CD4-positive, alpha-beta T cell treated with Interferon gamma for 1 hour (primary cell): Measurements from ENCODE around the gene DHPS.
"Not testable (repeated sequence)": the region's sequence is repeated elsewhere in the genome, so short reads cannot be mapped to it uniquely, and the experiment has no call there.

Source experiments
- DNase-seq: peaks from one replicate; pipeline ENCODE4 v3.0.0-alpha.2; 2020

Gene DHPS

DNA sequence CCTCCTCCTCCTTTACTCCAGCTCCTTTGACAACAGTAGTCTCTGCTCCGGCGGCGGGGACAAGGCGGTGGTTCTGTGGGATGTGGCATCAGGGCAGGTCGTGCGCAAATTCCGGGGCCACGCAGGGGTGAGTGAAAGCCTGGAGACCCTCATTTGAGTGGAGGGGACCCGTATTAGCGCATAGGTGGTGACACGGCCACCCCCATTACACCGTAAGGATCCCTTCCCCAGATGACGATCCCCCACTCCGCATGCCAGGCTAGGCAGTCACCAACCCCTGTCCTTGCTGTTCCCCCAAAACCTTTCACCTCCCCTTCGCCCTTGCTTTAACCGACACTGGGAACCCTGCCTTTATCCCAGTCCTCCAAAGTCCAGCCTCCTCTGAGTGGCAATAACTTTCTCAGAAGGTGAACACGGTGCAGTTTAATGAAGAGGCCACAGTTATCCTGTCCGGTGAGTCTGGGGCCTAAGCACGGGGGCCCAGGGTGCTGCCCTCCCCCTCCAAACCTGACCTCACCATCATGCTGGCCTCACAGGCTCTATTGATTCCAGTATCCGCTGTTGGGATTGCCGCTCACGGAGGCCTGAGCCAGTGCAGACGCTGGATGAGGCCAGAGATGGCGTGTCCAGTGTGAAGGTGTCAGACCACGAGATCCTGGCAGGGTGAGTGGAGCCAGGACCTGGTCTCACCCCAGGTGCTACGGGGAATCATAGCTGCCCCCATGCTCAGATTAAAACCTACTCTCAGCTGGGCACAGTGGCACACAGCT lies 11.3 kb downstream of the DHPS start:
- no peak for DNase-seq

DNA sequence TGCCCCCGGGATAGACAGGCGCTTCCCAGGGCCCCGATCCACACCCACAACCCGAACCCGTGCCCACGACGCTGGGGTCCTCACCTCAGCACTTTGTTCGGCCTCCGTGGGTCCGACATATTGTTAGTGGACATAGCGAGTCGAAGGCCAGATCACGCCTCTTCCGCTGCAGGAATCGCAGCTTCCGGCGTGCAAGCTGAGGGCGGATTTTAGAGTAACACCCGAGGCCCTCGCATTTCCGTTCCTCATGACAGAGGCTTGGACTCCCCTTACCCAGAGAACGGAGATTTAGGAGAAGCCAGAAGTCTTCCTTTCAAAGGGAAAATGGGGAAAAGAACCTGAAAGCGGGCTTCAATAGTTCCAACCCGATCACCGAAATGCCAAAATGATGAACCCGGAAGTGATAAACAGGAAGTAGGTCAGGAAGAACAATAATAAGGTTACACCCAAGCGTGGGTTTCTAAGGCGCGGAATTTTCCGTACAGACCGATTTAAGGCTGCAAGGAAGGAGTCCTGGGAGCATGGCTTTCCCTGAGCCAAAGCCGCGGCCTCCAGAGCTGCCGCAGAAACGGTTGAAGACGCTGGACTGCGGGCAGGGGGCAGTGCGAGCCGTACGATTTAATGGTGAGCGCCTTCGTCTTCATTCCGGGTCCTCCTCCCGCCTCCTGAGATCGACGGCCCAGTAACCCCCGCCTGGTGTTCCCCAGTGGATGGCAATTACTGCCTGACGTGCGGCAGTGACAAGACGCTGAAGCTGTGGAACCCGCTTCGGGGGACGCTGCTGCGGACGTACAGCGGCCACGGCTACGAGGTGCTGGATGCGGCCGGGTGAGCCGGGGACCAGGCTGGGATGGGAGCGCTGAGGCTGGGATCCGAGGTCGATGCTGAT lies 12.2 kb downstream of the DHPS start:
- DNase-seq, result peak; percentile 67

DNA sequence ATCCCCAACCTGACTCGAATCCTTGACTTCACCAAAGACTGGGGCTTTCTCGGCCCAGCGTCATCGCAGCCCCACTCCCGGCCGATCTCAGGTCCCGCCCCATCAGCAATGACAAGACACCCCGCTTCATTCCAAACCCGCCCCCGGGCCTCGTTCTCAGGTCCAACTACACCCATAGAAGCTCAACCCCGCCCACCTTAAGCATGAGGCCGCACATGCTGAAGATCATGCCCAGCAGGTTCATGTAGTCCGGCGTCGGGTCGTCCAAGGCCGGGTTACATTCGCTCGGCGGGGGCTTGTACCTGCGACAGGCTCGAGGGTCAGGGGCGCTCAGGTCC lies 12.8 kb downstream of the DHPS start:
- DNase-seq, result peak; percentile 81

DNA sequence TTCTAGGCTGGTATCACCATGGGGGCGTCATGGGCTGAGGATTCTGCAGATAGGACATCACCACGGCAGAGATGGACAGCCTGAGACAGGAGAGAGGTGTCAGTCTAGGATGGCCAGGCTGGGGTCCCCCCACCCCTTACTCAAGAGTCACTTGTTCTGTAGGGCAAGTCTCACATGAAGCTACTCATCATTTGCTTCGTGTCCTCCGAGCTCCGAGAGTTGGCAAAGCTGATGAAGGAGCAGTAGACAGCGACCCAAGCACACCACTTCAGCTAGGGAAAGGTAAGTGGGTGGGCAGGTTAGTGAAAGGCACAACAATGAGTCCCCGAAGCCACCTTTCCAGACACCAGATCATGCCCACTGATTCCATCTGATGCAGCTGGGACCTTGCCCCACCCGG lies 13.3 kb downstream of the DHPS start:
- DNase-seq, result no peak

DNA sequence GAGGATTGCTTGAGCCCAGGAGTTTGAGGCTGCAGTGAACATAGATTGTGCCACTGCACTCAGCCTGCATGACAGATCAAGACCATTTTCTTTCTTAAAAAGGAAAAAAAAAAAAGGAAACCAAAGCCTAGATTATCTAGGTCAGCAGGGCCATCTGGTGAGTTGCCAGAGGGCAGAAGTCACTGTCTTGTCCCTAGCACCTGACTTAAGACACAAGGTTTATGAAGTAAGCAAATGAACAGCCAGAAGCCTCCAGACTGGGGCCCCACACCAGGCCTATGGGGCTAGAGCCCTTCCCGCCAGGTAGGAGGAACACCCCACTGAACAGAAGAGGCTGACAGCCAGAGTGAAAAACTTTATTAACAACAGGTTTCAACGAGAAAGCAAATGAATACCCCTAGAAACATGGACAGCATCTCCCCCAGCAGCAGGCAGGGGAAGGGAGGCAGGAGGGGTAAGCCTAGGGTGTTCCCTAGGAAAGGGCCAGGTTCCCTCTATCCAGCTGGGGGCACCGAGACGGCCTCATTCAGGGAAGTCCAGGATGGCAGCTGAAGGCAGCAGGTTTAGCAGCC lies 13.9 kb downstream of the DHPS start:
- no peak for DNase-seq

DNA sequence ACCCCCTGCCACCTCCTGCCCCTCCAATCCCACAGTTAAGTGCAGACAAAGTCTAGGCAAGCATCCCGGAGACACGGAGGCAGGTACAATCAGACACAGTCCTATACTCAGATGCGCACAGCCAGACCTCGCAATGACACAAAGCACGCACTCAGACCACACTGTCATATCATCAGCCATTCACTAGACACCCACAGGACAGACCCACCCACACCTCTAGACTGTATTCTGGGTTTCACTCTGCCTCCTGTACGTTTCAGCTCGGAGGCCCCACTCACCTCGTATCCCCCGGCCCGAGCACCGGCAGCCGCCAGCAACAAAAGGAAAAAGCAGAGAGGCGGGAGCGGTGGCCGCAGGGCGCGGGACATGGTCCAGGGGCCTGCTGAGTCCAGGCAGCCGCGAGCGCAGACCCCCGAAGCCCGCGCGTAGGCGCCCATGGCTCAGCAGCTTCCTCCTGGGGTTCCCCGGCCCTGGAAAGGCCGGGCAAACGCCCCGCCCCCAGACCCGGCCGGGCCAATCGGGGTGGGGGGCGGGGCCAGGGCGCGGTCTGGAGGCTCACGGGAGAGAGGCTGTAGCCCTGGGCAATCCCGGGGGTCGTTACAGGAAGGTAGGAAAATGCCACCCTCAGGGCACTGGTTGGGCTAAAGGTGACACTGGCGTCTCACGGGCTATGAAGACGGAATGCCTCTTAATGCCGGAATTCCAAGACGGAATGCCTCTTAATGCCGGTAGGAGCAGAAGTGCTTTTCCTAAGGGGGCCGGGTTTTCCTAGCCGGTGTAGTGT lies 15.2 kb downstream of the DHPS start, which contains the start of the genes MAN2B1 and WDR83:
Gene MAN2B1 (minus strand): TSS at position 478 of the 784 bp plus-strand sequence. CDS start 41 bp downstream, at position 437.
Gene WDR83 (plus strand): TSS at position 543 of the 784 bp plus-strand sequence. CDS start 2,984 bp downstream, outside the sequence.
- peak; percentile 81 for DNase-seq

DNA sequence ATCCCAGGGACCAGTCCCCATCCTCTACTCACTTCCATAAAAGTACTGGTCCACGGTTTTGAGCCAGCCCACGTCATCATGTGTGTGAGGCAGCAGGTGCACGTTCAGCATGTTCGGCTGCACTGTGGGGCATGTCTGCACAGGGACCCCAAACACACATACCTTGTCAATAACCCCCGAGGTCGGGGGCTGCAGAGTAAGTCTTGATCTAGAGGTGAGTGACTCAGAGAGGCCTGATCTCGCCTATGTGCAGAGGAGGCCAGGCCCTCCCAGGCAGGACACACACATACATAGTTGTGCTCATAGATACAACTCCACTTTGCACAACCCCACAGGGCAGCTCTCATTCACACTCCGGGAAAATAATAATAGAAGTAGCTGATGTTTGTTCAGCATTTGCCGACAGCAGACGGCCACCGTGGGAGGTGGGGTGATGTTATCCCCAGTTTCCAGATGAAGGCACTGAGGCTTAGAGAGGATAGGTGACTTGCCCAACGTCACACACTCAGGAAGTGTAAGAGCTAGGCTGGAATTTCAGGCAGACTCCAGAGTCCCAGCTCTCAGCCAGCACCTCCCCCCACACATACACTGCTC lies 15.9 kb downstream of the DHPS start:
- DNase-seq, result peak; percentile 28

DNA sequence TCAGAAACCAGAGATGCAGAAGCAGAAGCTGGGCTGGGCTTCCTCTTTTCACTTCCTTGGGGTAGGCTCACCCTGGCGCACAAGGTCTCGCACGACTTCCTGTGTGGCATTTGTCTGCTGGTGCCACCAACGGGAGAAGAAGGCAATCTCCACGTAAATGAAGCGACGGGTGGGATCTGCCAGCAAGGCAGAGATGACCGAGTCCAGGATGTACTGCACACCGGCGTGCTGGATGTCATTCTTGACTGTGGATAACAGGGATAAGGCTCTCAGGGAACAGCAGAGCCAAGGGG lies 16.5 kb downstream of the DHPS start:
- DNase-seq, result peak; percentile 79

DNA sequence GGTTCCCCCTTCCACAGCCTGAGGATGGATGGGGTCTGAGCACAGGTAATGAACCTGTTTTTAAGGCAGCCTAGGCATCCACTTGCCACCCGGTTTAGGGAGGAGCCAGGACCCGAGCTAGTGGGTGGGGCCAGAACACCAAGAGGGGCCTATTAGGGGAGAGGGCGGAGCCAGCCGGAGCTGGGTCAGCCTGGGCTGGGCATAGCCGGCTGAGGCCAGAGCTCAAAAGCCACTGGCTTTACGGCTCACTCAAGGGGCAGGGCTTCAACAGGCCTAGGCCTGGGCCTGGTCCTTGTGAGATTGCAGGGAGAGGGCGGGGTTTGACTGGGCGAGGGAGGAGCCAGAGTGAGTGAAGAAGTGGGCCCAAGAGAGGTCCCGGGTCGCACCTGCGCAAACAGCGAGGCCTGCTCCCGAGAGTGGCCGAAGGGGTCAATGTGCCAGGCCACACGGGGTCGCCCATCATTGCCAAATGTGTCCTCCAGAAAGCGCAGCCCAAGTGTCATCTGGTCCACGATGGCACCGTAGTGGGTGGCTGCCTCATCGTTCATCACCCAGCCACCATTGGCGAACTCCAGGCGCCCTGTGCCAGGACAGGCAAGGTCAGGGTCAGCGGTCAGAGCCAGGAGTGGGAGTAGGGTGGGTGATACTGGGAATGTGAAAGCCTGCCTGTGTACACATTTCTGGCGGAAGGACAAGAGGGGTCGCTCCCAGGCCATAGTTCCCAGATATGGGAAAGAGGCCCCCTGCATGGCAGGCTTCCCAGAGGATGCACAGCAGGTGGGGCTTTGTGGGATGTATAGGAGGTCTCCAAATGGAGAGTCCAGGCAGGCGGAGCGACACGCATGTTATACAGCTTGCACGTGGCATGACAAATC lies 17.0 kb downstream of the DHPS start:
- DNase-seq, result no peak

DNA sequence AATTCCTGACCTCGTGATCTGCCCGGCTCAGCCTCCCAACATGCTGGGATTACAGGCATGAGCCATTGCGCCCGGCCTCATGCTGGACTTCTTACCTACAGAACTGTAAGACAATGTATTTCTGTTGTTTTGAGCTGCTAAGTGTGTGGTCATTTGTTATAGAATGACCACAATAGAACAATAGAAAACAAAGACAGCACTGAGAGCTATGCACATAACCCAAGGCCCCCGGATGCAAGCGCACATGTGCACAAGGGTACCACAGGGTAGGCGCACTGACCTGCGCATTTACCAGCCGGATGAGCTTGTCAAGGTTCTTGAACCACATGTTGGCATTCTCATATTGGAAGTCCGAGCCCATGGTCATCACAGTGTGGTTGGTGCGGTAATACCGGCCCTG lies 20.7 kb downstream of the DHPS start:
- DNase-seq, result no peak

DNA sequence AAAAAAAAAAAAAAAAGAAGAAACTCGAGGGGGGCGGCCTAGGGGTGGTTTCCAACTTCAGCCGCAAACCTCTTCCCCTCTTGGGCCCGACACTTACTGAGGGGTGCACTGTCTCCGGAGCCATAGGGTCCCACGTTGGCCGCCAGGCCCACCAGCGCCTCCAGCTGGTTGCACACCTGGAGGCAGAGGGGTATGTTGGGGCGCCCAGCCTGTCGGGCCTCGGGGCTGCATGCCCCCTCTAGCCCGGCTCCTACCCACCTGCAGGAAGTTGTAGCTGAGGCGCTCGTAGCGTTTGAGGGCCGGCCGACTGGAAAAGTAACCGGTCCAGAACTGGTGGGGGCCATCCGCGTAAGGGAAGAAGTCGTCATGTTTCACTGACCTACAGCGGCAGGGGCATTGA lies 23.7 kb downstream of the DHPS start:
- DNase-seq, result no peak

DNA sequence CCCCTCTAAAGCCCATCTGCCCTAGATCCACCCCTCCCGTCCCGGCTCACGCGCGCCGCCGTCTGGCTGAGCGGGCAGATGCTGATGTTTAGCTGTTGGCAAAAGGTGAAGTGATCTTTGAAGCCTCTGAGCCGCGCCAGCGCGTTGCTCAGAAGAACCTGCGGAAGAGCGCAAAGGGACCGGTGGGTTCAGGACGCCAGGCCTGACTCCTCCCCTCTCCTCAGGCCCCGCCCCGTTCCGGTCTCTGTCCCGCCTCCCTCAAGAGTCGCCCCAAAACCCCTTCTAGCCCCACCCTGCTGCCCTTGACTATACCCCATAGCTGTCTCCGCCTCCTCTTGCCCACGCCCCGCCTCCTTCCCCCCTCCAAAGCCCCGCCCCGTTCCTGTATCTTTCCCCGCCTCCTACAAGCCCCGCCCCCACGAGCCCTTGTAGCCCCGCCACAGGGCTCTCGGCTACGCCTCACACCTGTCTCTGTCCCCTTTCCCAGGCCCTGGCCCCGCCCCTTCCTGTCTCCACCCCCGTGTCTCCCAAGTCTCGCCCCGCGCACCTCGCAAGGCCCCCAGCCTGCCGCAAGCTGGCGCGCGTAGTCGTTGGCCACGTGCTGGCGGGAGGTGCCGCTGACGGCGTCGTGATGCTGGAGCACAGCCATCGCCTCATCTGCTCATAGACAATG lies 24.6 kb downstream of the DHPS start:
- no peak for DNase-seq

DNA sequence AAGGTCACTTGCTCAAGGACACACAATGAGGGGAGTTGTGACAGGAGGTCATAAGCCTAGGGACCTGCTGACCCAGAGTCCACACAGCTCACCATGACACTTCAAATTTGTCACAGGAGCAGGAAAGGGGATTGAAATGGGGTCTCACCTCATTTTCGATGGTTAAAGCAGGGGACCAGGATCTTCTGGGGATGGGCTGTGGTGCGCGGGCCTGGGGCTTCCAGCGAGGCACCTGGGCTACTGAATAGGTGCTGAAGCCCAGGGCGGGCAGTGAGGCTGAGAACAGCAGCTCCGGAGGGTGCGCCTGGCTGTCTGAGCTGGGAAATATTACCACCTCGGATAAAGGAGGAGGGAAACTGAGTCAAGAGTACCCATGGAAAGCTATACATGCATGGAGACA lies 26.1 kb downstream of the DHPS start:
- DNase-seq, result no peak

DNA sequence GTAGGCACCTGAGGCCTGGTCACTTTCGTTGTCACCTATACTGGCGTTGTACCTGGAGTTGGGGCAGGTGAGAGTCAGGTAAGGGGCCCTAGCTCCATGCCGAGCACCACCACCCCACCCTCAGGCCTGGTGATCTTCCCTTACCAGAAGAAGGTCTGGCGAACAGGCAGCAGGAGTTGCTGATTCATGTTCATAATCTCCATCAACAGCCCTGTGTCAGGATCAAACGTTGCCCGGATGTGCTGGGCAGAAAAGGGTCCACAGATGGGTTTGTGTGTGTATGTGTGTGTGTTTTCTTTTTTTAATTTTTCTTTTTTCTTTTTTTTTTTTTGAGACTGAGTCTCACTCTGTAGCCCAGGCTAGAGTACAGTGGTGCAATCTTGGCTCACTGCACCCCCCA lies 29.5 kb downstream of the DHPS start:
- DNase-seq, result no peak

DNA sequence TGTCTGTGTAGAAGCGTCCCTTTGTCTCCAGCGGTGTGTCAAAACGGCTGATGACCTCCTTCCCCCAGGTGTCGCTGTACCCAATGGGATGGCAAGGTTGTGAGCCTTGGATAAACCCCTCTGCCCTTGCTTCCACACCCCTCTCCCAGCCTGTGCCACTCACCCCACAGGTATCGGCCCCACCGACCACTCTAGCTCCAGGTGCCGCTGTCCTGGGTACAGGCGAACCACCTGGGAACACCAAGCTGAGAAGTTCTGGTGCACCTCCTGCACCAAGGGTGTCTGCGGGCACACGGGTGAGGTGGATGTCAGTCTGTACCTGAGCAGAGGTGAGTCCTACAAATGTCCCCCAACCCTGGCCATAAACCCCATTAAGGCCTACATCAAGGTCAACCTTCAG lies 31.7 kb downstream of the DHPS start:
- no peak for DNase-seq

DNA sequence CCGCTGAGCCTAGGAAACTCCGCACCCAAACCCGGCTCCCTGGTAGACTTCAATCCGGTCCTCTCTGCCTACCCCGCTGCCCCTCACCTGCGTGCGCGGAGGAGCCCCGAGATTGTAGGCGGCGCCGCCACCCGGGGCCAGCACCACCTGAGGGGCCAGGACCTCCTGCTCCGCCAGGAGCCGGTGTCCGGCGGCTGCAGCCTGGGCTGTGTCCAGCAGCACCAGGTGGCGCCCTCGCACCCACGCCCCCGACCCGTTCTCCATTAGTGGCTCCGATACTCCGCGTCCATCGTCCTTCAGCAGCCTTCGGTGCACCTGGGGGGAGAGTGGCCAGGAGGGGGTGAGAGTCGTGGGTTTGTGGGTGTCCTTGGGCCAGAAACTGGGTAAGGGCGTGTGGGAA lies 33.6 kb downstream of the DHPS start:
- no peak for DNase-seq

DNA sequence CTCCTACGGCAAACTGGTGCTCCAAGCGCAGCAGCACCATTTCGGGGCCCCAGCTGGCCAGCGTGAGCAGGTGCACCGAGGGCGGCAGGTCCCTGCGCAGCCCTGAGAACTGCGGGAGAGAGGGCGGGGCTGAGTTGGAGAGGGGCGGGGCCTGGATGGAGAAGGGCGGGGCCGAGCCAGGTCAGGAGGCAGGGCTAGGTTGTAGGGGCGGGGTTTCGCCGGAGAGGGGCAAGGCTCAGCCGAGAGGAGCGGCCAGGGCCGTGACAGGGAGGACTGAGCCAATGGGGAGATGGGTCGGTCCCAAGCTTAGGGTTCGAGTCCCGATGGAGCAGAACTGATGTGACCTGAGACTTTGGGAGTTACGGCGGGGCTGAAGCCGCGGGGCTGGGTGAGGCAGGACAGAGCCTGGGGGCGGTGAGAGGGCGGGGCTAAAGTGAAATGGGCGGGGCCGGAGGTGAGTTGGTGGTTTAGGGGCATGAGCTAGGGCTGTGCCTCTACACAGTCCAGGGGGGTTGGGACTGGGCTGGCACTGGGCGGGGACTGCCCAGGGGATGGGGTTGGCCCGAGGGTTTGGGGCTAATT lies 34.1 kb downstream of the DHPS start:
- DNase-seq, result peak; percentile 56

DNA sequence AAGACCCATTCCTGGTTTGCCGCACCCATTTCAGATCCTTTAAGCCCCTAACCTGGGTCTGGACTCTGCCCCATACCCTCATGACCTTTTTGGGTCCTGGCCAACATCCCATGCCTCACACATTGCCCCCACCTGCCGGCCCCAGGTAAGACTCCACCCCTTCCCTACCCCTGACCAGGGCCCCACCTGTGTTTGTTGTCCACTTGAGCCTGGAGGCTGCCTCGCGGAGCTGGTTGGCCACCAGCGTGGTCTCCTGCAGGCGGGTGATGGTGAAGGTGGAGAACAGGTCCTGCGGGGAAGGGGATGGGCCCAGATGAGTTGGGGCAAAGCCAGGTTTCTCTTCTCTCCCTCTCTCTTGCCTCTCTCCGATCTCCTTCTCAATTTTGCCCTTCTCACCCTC lies 34.6 kb downstream of the DHPS start:
- no peak for DNase-seq

DNA sequence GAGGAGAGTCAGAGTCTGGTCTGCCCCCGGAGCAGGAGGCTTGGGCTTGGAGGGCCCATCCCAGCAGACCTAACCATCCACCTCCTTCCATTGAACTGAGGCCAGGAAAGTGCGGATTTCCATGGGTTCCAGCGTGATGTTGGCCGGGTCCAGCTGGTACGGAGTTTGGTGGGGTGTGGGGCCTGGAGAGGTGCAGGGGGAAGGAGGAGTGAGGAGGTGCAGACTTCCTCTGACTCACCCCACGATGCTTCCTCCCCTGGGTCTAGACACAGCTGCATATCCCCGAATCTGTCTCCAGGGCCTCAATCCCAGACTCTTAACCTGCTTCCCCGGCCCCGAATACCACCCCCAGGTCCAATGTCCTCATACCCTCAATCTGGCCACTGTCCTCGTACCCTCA lies 35.1 kb downstream of the DHPS start:
- no peak for DNase-seq

DNA sequence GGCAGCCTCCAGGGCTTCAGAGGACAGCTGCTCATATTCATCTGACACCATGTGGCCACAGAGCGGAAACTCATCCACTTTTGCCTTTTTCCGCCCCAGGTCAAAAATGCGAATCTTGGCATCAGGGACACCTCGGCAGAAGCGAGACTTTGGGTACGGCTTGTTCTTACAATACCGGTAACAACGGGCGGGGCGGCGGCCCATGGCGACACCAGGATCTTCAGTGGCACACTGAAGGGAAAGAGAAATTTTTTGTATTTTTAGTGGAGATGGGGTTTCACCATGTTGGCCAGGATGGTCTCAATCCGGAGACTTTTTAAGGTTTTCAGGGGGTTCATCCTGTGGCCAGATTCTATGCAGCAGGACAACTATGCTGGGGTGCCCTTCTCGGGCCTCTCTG lies 38.0 kb downstream of the DHPS start:
- not testable (repeated sequence) for DNase-seq

DNA sequence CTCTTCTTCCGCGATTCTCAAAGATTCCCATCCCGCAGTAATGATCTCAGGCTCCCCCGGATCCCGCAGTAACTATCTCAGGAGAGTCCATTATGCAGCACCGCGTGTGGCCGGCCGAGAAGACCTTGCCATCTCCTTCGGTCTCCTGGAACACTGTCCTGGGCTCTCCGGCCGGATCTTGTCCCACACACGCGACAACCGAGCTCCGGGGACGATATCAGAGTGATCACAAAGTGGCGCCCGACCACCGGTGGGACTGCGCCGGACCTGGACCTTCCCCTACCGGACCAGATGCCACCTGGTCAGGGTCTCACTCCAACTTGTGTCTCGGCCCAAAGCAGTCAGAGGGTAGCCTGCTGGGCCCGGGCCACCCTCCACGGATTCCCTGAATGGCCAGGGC lies 39.2 kb downstream of the DHPS start:
- no peak for DNase-seq
